ENCODE results near the gene ZSCAN22.
"Not testable (repeated sequence)": the region's sequence is repeated elsewhere in the genome, so short reads cannot be mapped to it uniquely, and the experiment has no call there.

Gene ZSCAN22

DNA sequence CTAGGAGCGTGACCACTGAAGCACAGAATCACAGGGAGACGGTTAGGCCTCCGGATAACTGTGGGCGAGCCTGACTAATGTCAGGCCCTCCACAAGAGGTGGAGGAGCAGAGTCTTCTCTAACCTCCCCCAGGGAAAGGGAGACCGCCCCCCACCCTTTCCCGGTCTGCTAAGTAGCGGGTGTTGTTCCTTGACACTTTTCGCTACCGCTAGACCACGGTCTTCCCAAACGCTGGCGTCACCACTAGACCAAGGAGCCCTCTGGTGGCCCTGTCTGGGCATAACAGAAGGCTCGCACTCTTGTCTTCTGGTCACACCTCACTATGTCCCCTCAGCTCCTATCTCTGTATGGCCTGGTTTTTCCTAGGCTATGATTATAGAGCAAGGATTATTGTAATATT lies 16.1 kb upstream of the ZSCAN22 start:
- H4K91ac ChIP-seq (ENCODE audit: low read depth, low read length); H3K4ac ChIP-seq (ENCODE audit: low read depth, low read length); H2BK120ac ChIP-seq (ENCODE audit: insufficient read depth, low read length, poor library complexity); H2BK5ac ChIP-seq (ENCODE audit: low read depth, low read length, poor library complexity); H4K8ac ChIP-seq (ENCODE audit: low read depth, low read length); H3K79me1 ChIP-seq (ENCODE audit: low read length); H3K27ac ChIP-seq (ENCODE audit: low read depth, low read length); H2AFZ ChIP-seq (ENCODE audit: insufficient read depth, low read length, poor library complexity); H2AK5ac ChIP-seq (ENCODE audit: low read length); H3K9ac ChIP-seq (ENCODE audit: low read length); H3K27me3 ChIP-seq (ENCODE audit: insufficient read depth, low read length); H3K14ac ChIP-seq (ENCODE audit: low read length); H4K12ac ChIP-seq (ENCODE audit: low read depth, low read length); H2BK12ac ChIP-seq (ENCODE audit: low read length); H3K4me3 ChIP-seq (ENCODE audit: low read depth, low read length); H3K18ac ChIP-seq (ENCODE audit: low read length); H3K4me1 ChIP-seq (ENCODE audit: control insufficient read depth in 1 of 2, insufficient read depth in 2 of 2, low read length in 2 of 2); H3K23ac ChIP-seq (ENCODE audit: low read length); H3K79me2 ChIP-seq (ENCODE audit: control insufficient read depth, insufficient read depth, low read length, poor library complexity); H3K9me3 ChIP-seq (ENCODE audit: insufficient read depth, low read depth, low read length); H3K4me2 ChIP-seq (ENCODE audit: low read length): not testable (repeated sequence)
- no CpG with 5 or more reads among the region's 13 CpGs for WGBS (ENCODE audit: extremely low coverage, insufficient coverage, insufficient read length)
- peak in 1 of 2 donors; percentile 18 for DNase-seq
- H3K36me3 ChIP-seq (ENCODE audit: control insufficient read depth in 1 of 2, insufficient read depth in 2 of 2, low read length in 2 of 2): peaks cover 27 to 55% of the 10 kb centered on the region in 2 experiments

DNA sequence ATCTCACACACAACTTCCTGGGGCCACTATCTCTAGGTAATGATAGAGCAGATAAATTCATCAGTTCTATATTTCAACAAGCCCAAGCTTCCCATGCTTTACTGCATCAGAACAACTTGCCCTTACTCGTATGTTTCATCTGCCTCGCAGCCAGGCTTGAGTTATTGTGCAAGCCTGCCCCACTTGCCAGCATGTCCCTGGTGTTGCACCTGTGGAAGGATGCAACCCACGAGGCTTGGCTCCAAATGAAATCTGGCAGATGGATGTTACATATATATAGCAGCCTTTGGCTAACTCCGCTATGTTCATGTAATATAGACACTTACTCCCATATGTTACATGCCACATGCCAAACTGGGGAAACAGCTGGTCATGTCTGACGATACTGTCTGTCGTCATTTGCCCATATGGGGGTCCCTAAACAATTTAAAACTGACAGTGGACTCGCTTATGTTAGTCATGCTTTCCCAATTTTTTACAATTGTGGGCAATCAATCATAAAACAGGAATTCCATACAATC lies 15.4 kb upstream of the ZSCAN22 start:
- H4K8ac ChIP-seq (ENCODE audit: low read depth, low read length): no peak overlapping the region
- H3K79me2 ChIP-seq (ENCODE audit: control insufficient read depth, insufficient read depth, low read length, poor library complexity): no peaks in the 10 kb centered on the region
- H2BK120ac ChIP-seq (ENCODE audit: insufficient read depth, low read length, poor library complexity): no peak overlapping the region
- no peak overlapping the region for H3K4ac ChIP-seq (ENCODE audit: low read depth, low read length)
- H4K12ac ChIP-seq (ENCODE audit: low read depth, low read length): no peak overlapping the region
- H3K4me1 ChIP-seq (ENCODE audit: control insufficient read depth in 1 of 2, insufficient read depth in 2 of 2, low read length in 2 of 2): no peaks in the 10 kb centered on the region
- WGBS (ENCODE audit: extremely low coverage, insufficient coverage, insufficient read length): no CpG with 5 or more reads among the region's 7 CpGs
- peaks cover 29 to 54% of the 10 kb centered on the region in 2 experiments for H3K36me3 ChIP-seq (ENCODE audit: control insufficient read depth in 1 of 2, insufficient read depth in 2 of 2, low read length in 2 of 2)
- no peak overlapping the region for H2AFZ ChIP-seq (ENCODE audit: insufficient read depth, low read length, poor library complexity)
- H3K14ac ChIP-seq (ENCODE audit: low read length): no peak overlapping the region
- H2BK5ac ChIP-seq (ENCODE audit: low read depth, low read length, poor library complexity): no peak overlapping the region
- H3K4me2 ChIP-seq (ENCODE audit: low read length): no peak overlapping the region
- H2AK5ac ChIP-seq (ENCODE audit: low read length): no peak overlapping the region
- H3K4me3 ChIP-seq (ENCODE audit: low read depth, low read length): no peak overlapping the region
- peaks cover 4% of the 10 kb centered on the region for H3K9me3 ChIP-seq (ENCODE audit: insufficient read depth, low read depth, low read length)
- H3K27ac ChIP-seq (ENCODE audit: low read depth, low read length): no peak overlapping the region
- no peak overlapping the region for H3K18ac ChIP-seq (ENCODE audit: low read length)
- no peaks in the 10 kb centered on the region for H3K27me3 ChIP-seq (ENCODE audit: insufficient read depth, low read length)
- H3K79me1 ChIP-seq (ENCODE audit: low read length): no peaks in the 10 kb centered on the region
- H3K23ac ChIP-seq (ENCODE audit: low read length): no peak overlapping the region
- no peak for DNase-seq
- no peak overlapping the region for H4K91ac ChIP-seq (ENCODE audit: low read depth, low read length)
- H3K9ac ChIP-seq (ENCODE audit: low read length): no peak overlapping the region
- H2BK12ac ChIP-seq (ENCODE audit: low read length): no peak overlapping the region

DNA sequence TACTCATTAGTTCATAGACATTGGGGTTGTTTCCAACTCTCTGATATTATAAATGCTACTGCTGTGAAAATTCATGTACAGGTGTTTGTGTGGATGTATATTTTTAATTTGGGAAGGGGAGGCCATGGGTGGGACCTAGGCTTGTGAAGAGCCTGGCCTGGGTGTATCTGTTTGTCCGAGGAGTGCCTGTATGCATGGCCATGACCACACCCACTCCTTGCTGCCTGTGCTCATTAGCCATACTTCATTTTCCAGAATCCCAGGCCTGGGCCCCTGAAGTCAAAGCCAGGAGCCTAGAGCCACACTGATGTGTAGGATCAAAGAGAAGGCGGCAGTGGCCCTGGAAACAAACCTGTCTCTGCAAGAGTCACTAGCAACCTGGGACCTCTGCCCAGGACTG lies 11.2 kb upstream of the ZSCAN22 start:
- no peak overlapping the region for H3K4ac ChIP-seq (ENCODE audit: low read depth, low read length)
- H3K27me3 ChIP-seq (ENCODE audit: insufficient read depth, low read length): no peaks in the 10 kb centered on the region
- no peak for DNase-seq
- no peak overlapping the region for H2BK5ac ChIP-seq (ENCODE audit: low read depth, low read length, poor library complexity)
- no peak overlapping the region for H3K27ac ChIP-seq (ENCODE audit: low read depth, low read length)
- no peak overlapping the region for H3K9ac ChIP-seq (ENCODE audit: low read length)
- no CpG with 5 or more reads among the region's 2 CpGs for WGBS (ENCODE audit: extremely low coverage, insufficient coverage, insufficient read length)
- H3K36me3 ChIP-seq (ENCODE audit: control insufficient read depth in 1 of 2, insufficient read depth in 2 of 2, low read length in 2 of 2): peaks cover 24 to 41% of the 10 kb centered on the region in 2 experiments
- no peak overlapping the region for H2BK12ac ChIP-seq (ENCODE audit: low read length)
- no peak overlapping the region for H3K23ac ChIP-seq (ENCODE audit: low read length)
- H3K9me3 ChIP-seq (ENCODE audit: insufficient read depth, low read depth, low read length): peaks cover 4% of the 10 kb centered on the region
- no peak overlapping the region for H3K4me3 ChIP-seq (ENCODE audit: low read depth, low read length)
- no peaks in the 10 kb centered on the region for H3K4me1 ChIP-seq (ENCODE audit: control insufficient read depth in 1 of 2, insufficient read depth in 2 of 2, low read length in 2 of 2)
- H4K91ac ChIP-seq (ENCODE audit: low read depth, low read length): no peak overlapping the region
- H3K79me1 ChIP-seq (ENCODE audit: low read length): no peaks in the 10 kb centered on the region
- no peak overlapping the region for H3K14ac ChIP-seq (ENCODE audit: low read length)
- H4K8ac ChIP-seq (ENCODE audit: low read depth, low read length): no peak overlapping the region
- H4K12ac ChIP-seq (ENCODE audit: low read depth, low read length): no peak overlapping the region
- H3K4me2 ChIP-seq (ENCODE audit: low read length): no peak overlapping the region
- no peak overlapping the region for H2AFZ ChIP-seq (ENCODE audit: insufficient read depth, low read length, poor library complexity)
- no peaks in the 10 kb centered on the region for H3K79me2 ChIP-seq (ENCODE audit: control insufficient read depth, insufficient read depth, low read length, poor library complexity)
- H2BK120ac ChIP-seq (ENCODE audit: insufficient read depth, low read length, poor library complexity): no peak overlapping the region
- no peak overlapping the region for H3K18ac ChIP-seq (ENCODE audit: low read length)
- no peak overlapping the region for H2AK5ac ChIP-seq (ENCODE audit: low read length)

DNA sequence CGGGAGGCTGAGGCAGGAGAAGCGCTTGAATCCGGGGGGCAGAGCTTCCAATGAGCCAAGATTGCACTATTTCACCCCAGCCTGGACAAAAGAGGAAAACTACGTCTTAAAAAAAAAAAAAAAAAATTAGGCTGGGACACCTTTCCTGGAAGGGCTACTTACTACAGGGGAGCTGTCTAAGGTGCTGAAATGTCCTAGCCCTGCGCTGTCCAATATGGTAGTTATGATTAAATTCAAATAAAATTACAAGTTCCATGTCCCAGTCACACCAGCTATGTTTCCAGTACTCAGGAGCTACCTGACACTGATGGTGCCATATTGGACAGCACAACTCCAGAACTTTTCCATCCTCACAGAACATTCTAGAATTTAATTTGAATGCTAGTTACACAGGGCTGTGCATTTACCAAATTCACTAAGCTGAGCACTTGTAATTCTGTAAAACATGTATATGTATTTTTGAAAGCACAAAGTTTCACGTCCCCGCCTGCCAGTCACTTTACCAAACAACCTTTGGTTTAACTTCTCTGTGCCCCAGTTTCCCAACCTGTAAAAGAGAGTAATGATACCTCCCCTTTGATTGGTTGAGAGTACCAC lies 9.2 kb upstream of the ZSCAN22 start:
- Histone ChIP-seq H3K36me3 (ENCODE audit: control insufficient read depth in 1 of 2, insufficient read depth in 2 of 2, low read length in 2 of 2) (peaks cover 15 to 29% of the 10 kb centered on the region in 2 experiments), H3K9me3 (ENCODE audit: insufficient read depth, low read depth, low read length) (peaks cover 2% of the 10 kb centered on the region), H3K4me3 (ENCODE audit: low read depth, low read length) (no peak overlapping the region), H3K27me3 (ENCODE audit: insufficient read depth, low read length) (no peaks in the 10 kb centered on the region), H4K12ac (ENCODE audit: low read depth, low read length) (no peak overlapping the region), H2AK5ac (ENCODE audit: low read length) (no peak overlapping the region), H3K4me1 (ENCODE audit: control insufficient read depth in 1 of 2, insufficient read depth in 2 of 2, low read length in 2 of 2) (no peaks in the 10 kb centered on the region), H2BK12ac (ENCODE audit: low read length) (no peak overlapping the region), H2AFZ (ENCODE audit: insufficient read depth, low read length, poor library complexity) (no peak overlapping the region), H3K79me1 (ENCODE audit: low read length) (no peaks in the 10 kb centered on the region), H3K79me2 (ENCODE audit: control insufficient read depth, insufficient read depth, low read length, poor library complexity) (no peaks in the 10 kb centered on the region), H2BK5ac (ENCODE audit: low read depth, low read length, poor library complexity) (no peak overlapping the region), H3K18ac (ENCODE audit: low read length) (no peak overlapping the region), H4K91ac (ENCODE audit: low read depth, low read length) (no peak overlapping the region), H4K8ac (ENCODE audit: low read depth, low read length) (no peak overlapping the region), H3K27ac (ENCODE audit: low read depth, low read length) (no peak overlapping the region), H3K14ac (ENCODE audit: low read length) (no peak overlapping the region), H3K4ac (ENCODE audit: low read depth, low read length) (no peak overlapping the region), H2BK120ac (ENCODE audit: insufficient read depth, low read length, poor library complexity) (no peak overlapping the region), H3K23ac (ENCODE audit: low read length) (no peak overlapping the region), H3K9ac (ENCODE audit: low read length) (no peak overlapping the region), H3K4me2 (ENCODE audit: low read length) (no peak overlapping the region)
- peak in 1 of 2 donors; percentile 61 for DNase-seq
- no CpG with 5 or more reads among the region's 7 CpGs for WGBS (ENCODE audit: extremely low coverage, insufficient coverage, insufficient read length)

All from trophoblast cell (in vitro differentiated cells and primary cell).